Measurements from ENCODE around the gene KIAA0825. TPM values are rescaled to one million over a fixed set of nuclear protein-coding genes. Genes with fewer than 3 reads are reported as not detected.

KIAA0825 gene
- total and polyA plus RNA-seq, 4 donors, result 0.54 to 4.3 (median 3.7) TPM; not detected in 1

- Histone ChIP-seq H3K9me3 (ENCODE audit: control insufficient read depth, low read length) (no peaks in the 10 kb centered on the region), H3K4me3 (ENCODE audit: low read length in 2 of 2) (no peak overlapping the region), H3K27me3 (ENCODE audit: control insufficient read depth in 1 of 2, insufficient read depth in 2 of 2, low read length in 1 of 2) (no peaks in the 10 kb centered on the region), H3K4me1 (ENCODE audit: control insufficient read depth in 1 of 2, insufficient read depth in 2 of 2, low read length in 2 of 2) (no peaks in the 10 kb centered on the region), H3K27ac (ENCODE audit: low read depth in 1 of 2, low read length in 2 of 2) (no peak overlapping the region), H3K36me3 (ENCODE audit: control insufficient read depth in 1 of 2, insufficient read depth in 2 of 2, low read length in 1 of 2) (no peaks in the 10 kb centered on the region)
- DNase-seq, result no peak
- intact Hi-C loops (cut with DNase I), result no loop called here
- 90 to 100% methylated on average over 1 of the region's 1 CpG for WGBS, 2 donors
- ATAC-seq (ENCODE audit: low FRiP score), result no peak
Measured at GRCh38 chr5:94503677-94504076, 114.7 kb downstream of the KIAA0825 start.

- Histone ChIP-seq H3K27me3 (ENCODE audit: control insufficient read depth in 1 of 2, insufficient read depth in 2 of 2, low read length in 1 of 2) (no peaks in the 10 kb centered on the region), H3K4me3 (ENCODE audit: low read length in 2 of 2) (no peak overlapping the region), H3K36me3 (ENCODE audit: control insufficient read depth in 1 of 2, insufficient read depth in 2 of 2, low read length in 1 of 2) (no peaks in the 10 kb centered on the region), H3K4me1 (ENCODE audit: control insufficient read depth in 1 of 2, insufficient read depth in 2 of 2, low read length in 2 of 2) (no peaks in the 10 kb centered on the region), H3K9me3 (ENCODE audit: control insufficient read depth, low read length) (no peaks in the 10 kb centered on the region), H3K27ac (ENCODE audit: low read depth in 1 of 2, low read length in 2 of 2) (no peak overlapping the region)
- no peak for ATAC-seq (ENCODE audit: low FRiP score)
- intact Hi-C loops (cut with DNase I), result no loop called here
- no peak for DNase-seq
- 67 to 76% methylated on average over 1 of the region's 1 CpG for WGBS, 2 donors
Measured at GRCh38 chr5:94501365-94501764, 117.0 kb downstream of the KIAA0825 start.

- ATAC-seq (ENCODE audit: low FRiP score) (no peak), DNase-seq (no peak)
- no peaks in the 10 kb centered on the region for H3K27me3 ChIP-seq (ENCODE audit: control insufficient read depth in 1 of 2, insufficient read depth in 2 of 2, low read length in 1 of 2)
- no peaks in the 10 kb centered on the region for H3K9me3 ChIP-seq (ENCODE audit: control insufficient read depth, low read length)
- H3K4me1 ChIP-seq (ENCODE audit: control insufficient read depth in 1 of 2, insufficient read depth in 2 of 2, low read length in 2 of 2), result no peaks in the 10 kb centered on the region
- intact Hi-C loops (cut with DNase I), result no loop called here
- H3K4me3 ChIP-seq (ENCODE audit: low read length in 2 of 2), result no peak overlapping the region
- no peak overlapping the region for H3K27ac ChIP-seq (ENCODE audit: low read depth in 1 of 2, low read length in 2 of 2)
- no peaks in the 10 kb centered on the region for H3K36me3 ChIP-seq (ENCODE audit: control insufficient read depth in 1 of 2, insufficient read depth in 2 of 2, low read length in 1 of 2)
- 95 to 96% methylated on average over 3 of the region's 3 CpGs for WGBS, 2 donors
Measured at GRCh38 chr5:94499806-94500205, 118.6 kb downstream of the KIAA0825 start.

GRCh38 chr5:94498199-94498598 lies 120.2 kb downstream of the KIAA0825 start:
- no peaks in the 10 kb centered on the region for H3K36me3 ChIP-seq (ENCODE audit: control insufficient read depth in 1 of 2, insufficient read depth in 2 of 2, low read length in 1 of 2)
- H3K27ac ChIP-seq (ENCODE audit: low read depth in 1 of 2, low read length in 2 of 2), result no peak overlapping the region
- ATAC-seq (ENCODE audit: low FRiP score) (no peak), DNase-seq (no peak)
- H3K9me3 ChIP-seq (ENCODE audit: control insufficient read depth, low read length), result no peaks in the 10 kb centered on the region
- no peaks in the 10 kb centered on the region for H3K4me1 ChIP-seq (ENCODE audit: control insufficient read depth in 1 of 2, insufficient read depth in 2 of 2, low read length in 2 of 2)
- H3K4me3 ChIP-seq (ENCODE audit: low read length in 2 of 2), result no peak overlapping the region
- intact Hi-C loops (cut with DNase I), result no loop called here
- no peaks in the 10 kb centered on the region for H3K27me3 ChIP-seq (ENCODE audit: control insufficient read depth in 1 of 2, insufficient read depth in 2 of 2, low read length in 1 of 2)

GRCh38 chr5:94485067-94485466 lies 133.3 kb downstream of the KIAA0825 start:
- no peak for ATAC-seq (ENCODE audit: low FRiP score)
- no peak overlapping the region for H3K27ac ChIP-seq (ENCODE audit: low read depth in 1 of 2, low read length in 2 of 2)
- 84 to 89% methylated on average over 3 of the region's 3 CpGs for WGBS, 2 donors
- H3K36me3 ChIP-seq (ENCODE audit: control insufficient read depth in 1 of 2, insufficient read depth in 2 of 2, low read length in 1 of 2), result no peaks in the 10 kb centered on the region
- H3K27me3 ChIP-seq (ENCODE audit: control insufficient read depth in 1 of 2, insufficient read depth in 2 of 2, low read length in 1 of 2), result no peaks in the 10 kb centered on the region
- no peaks in the 10 kb centered on the region for H3K9me3 ChIP-seq (ENCODE audit: control insufficient read depth, low read length)
- intact Hi-C loops (cut with DNase I), result no loop called here
- H3K4me3 ChIP-seq (ENCODE audit: low read length in 2 of 2), result no peak overlapping the region
- no peaks in the 10 kb centered on the region for H3K4me1 ChIP-seq (ENCODE audit: control insufficient read depth in 1 of 2, insufficient read depth in 2 of 2, low read length in 2 of 2)
- no peak for DNase-seq

- DNase-seq (no peak), ATAC-seq (ENCODE audit: low FRiP score) (no peak)
- Histone ChIP-seq H3K4me3 (ENCODE audit: low read length in 2 of 2) (no peak overlapping the region), H3K27me3 (ENCODE audit: control insufficient read depth in 1 of 2, insufficient read depth in 2 of 2, low read length in 1 of 2) (no peaks in the 10 kb centered on the region), H3K36me3 (ENCODE audit: control insufficient read depth in 1 of 2, insufficient read depth in 2 of 2, low read length in 1 of 2) (no peaks in the 10 kb centered on the region), H3K27ac (ENCODE audit: low read depth in 1 of 2, low read length in 2 of 2) (no peak overlapping the region), H3K9me3 (ENCODE audit: control insufficient read depth, low read length) (no peaks in the 10 kb centered on the region), H3K4me1 (ENCODE audit: control insufficient read depth in 1 of 2, insufficient read depth in 2 of 2, low read length in 2 of 2) (no peaks in the 10 kb centered on the region)
- 93 to 96% methylated on average over 2 of the region's 2 CpGs for WGBS, 2 donors
- intact Hi-C loops (cut with DNase I), result no loop called here
Measured at GRCh38 chr5:94481059-94481458, 137.3 kb downstream of the KIAA0825 start.

- Histone ChIP-seq H3K36me3 (ENCODE audit: control insufficient read depth in 1 of 2, insufficient read depth in 2 of 2, low read length in 1 of 2) (no peaks in the 10 kb centered on the region), H3K27ac (ENCODE audit: low read depth in 1 of 2, low read length in 2 of 2) (no peak overlapping the region), H3K27me3 (ENCODE audit: control insufficient read depth in 1 of 2, insufficient read depth in 2 of 2, low read length in 1 of 2) (no peaks in the 10 kb centered on the region), H3K4me3 (ENCODE audit: low read length in 2 of 2) (no peak overlapping the region), H3K9me3 (ENCODE audit: control insufficient read depth, low read length) (no peaks in the 10 kb centered on the region), H3K4me1 (ENCODE audit: control insufficient read depth in 1 of 2, insufficient read depth in 2 of 2, low read length in 2 of 2) (no peaks in the 10 kb centered on the region)
- 94 to 97% methylated on average over 1 of the region's 1 CpG for WGBS, 2 donors
- intact Hi-C loops (cut with DNase I), result no loop called here
- DNase-seq (no peak), ATAC-seq (ENCODE audit: low FRiP score) (no peak)
Measured at GRCh38 chr5:94480486-94480885, 137.9 kb downstream of the KIAA0825 start.

GRCh38 chr5:94473936-94474335 lies 144.5 kb downstream of the KIAA0825 start:
- intact Hi-C loops (cut with DNase I), result no loop called here
- DNase-seq (no peak), ATAC-seq (ENCODE audit: low FRiP score) (no peak)
- Histone ChIP-seq H3K4me1 (ENCODE audit: control insufficient read depth in 1 of 2, insufficient read depth in 2 of 2, low read length in 2 of 2) (no peaks in the 10 kb centered on the region), H3K36me3 (ENCODE audit: control insufficient read depth in 1 of 2, insufficient read depth in 2 of 2, low read length in 1 of 2) (no peaks in the 10 kb centered on the region), H3K4me3 (ENCODE audit: low read length in 2 of 2) (no peak overlapping the region), H3K9me3 (ENCODE audit: control insufficient read depth, low read length) (no peaks in the 10 kb centered on the region), H3K27ac (ENCODE audit: low read depth in 1 of 2, low read length in 2 of 2) (no peak overlapping the region), H3K27me3 (ENCODE audit: control insufficient read depth in 1 of 2, insufficient read depth in 2 of 2, low read length in 1 of 2) (no peaks in the 10 kb centered on the region)

GRCh38 chr5:94471521-94471920 lies 146.9 kb downstream of the KIAA0825 start:
- DNase-seq (no peak), ATAC-seq (ENCODE audit: low FRiP score) (no peak)
- Histone ChIP-seq H3K4me3 (ENCODE audit: low read length in 2 of 2) (no peak overlapping the region), H3K9me3 (ENCODE audit: control insufficient read depth, low read length) (no peaks in the 10 kb centered on the region), H3K27ac (ENCODE audit: low read depth in 1 of 2, low read length in 2 of 2) (no peak overlapping the region), H3K27me3 (ENCODE audit: control insufficient read depth in 1 of 2, insufficient read depth in 2 of 2, low read length in 1 of 2) (no peaks in the 10 kb centered on the region), H3K36me3 (ENCODE audit: control insufficient read depth in 1 of 2, insufficient read depth in 2 of 2, low read length in 1 of 2) (no peaks in the 10 kb centered on the region), H3K4me1 (ENCODE audit: control insufficient read depth in 1 of 2, insufficient read depth in 2 of 2, low read length in 2 of 2) (no peaks in the 10 kb centered on the region)
- intact Hi-C loops (cut with DNase I), result no loop called here
- 50 to 68% methylated on average over 3 of the region's 3 CpGs for WGBS, 2 donors
